Endothelial cell of umbilical vein (primary cell): ENCODE measurements around the gene JARID2. TPM values are rescaled to one million over a fixed set of nuclear protein-coding genes. Genes with fewer than 3 reads are reported as not detected.

Experiments used
- BruUV-seq: library from RNA; stranded (reverse); fragments of 400-500 nt; replicated peaks from 2 replicates; lab custom pipeline; 2021; lab: Mats Ljungman, UMichigan
- CTCF ChIA-PET: fragments of 300-600, 350-600 bp; sonication (Branson Sonifier 250); formaldehyde crosslinking; loops from one replicate; lab custom pipeline; 2021; ENCODE audit warnings: antibody characterized with exemption, inconsistent platforms; lab: Charles Lee
- POLR2A ChIA-PET: fragments of 300-600, 350-600 bp; sonication (Branson Sonifier 250); formaldehyde crosslinking; loops from one replicate; lab custom pipeline; 2021; ENCODE audit warnings: antibody characterized with exemption, inconsistent platforms; lab: Charles Lee
- DNase-seq: peaks from one replicate; pipeline ENCODE4 v3.0.0-alpha.2; 2011; ENCODE audit warnings: low read depth, low spot score
- FAIRE-seq: peaks from 2 replicates; lab custom pipeline; 2011; peaks lifted over from hg19 to GRCh38; lab: Jason Lieb, UNC
- H2AFZ ChIP-seq: 2 replicates; pipeline ENCODE4 v1.6.0; 2012; ENCODE audit warnings: low read depth, low read length, control low read depth, inconsistent platforms
- H3K27ac ChIP-seq: 2 replicates; pipeline ENCODE4 v1.5.1; 2011; ENCODE audit warnings: low read depth, mild to moderate bottlenecking, control low read depth, low read length, moderate library complexity; ENCODE audit not compliant: insufficient read depth
- H3K27me3 ChIP-seq, 2 experiments: 2 replicates each; pipeline versions ENCODE4 v1.6.0 to v1.6.1; 2011; ENCODE audit warnings: low read length in 2 of 2, mixed read lengths in 1 of 2; ENCODE audit not compliant: control insufficient read depth in 2 of 2, insufficient read depth in 2 of 2
- H3K36me3 ChIP-seq, 2 experiments: 2 replicates in 1 of 2; 3 replicates in 1 of 2; pipeline ENCODE4 v1.5.1; 2011; ENCODE audit warnings: low read length in 2 of 2, mild to moderate bottlenecking in 1 of 2, moderate library complexity in 1 of 2; ENCODE audit not compliant: control insufficient read depth in 2 of 2, insufficient read depth in 2 of 2; ENCODE audit errors: extremely low read depth in 1 of 2
- H3K4me1 ChIP-seq: 3 replicates; pipeline ENCODE4 v1.5.1; 2011; ENCODE audit warnings: mild to moderate bottlenecking, low read length; ENCODE audit not compliant: control insufficient read depth, insufficient read depth; ENCODE audit errors: extremely low read depth
- H3K4me2 ChIP-seq: 2 replicates; pipeline ENCODE4 v1.6.1; 2011; ENCODE audit warnings: low read length, control low read depth, mixed read lengths; ENCODE audit not compliant: insufficient read depth
- H3K4me3 ChIP-seq, 3 experiments: fragments of 200-600 bp in 1 of 3; sonication (generic), shearing (Covaris generic) in 1 of 3; replicated peaks in 1 of 3; 2 replicates each; pipeline ENCODE4 v1.5.1; 2011 to 2016; ENCODE audit warnings: control low read depth in 3 of 3, low read length in 3 of 3, mild to moderate bottlenecking in 2 of 3, inconsistent platforms in 1 of 3, low read depth in 1 of 3, moderate library complexity in 1 of 3; ENCODE audit not compliant: insufficient read depth in 1 of 3
- H3K79me2 ChIP-seq: 2 replicates; pipeline ENCODE4 v1.6.0; 2012; ENCODE audit warnings: low read length, inconsistent platforms; ENCODE audit not compliant: control insufficient read depth, insufficient read depth
- H3K9ac ChIP-seq: replicated peaks from 2 replicates; pipeline ENCODE3; 2011; ENCODE audit warnings: low read length, control low read depth; ENCODE audit not compliant: insufficient read depth; ENCODE audit errors: extremely low read depth
- H3K9me1 ChIP-seq: replicated peaks from 3 replicates; pipeline ENCODE4 v1.6.0; 2011; ENCODE audit warnings: mild to moderate bottlenecking, low read length; ENCODE audit not compliant: control insufficient read depth, insufficient read depth; ENCODE audit errors: extremely low read depth
- H3K9me3 ChIP-seq: replicated peaks from 2 replicates; pipeline ENCODE4 v1.5.1; 2012; ENCODE audit warnings: low read length, inconsistent platforms; ENCODE audit not compliant: control insufficient read depth, insufficient read depth
- H4K20me1 ChIP-seq: replicated peaks from 2 replicates; pipeline ENCODE3; 2011; ENCODE audit warnings: mild to moderate bottlenecking, low read length; ENCODE audit not compliant: control insufficient read depth, insufficient read depth; ENCODE audit errors: extremely low read depth
- EZH2 ChIP-seq: IDR thresholded peaks from 2 replicates; pipeline ENCODE4 v1.6.1; 2012; ENCODE audit warnings: borderline replicate concordance, low read depth, mild to moderate bottlenecking, moderate library complexity, low read length, inconsistent platforms; ENCODE audit not compliant: severe bottlenecking
- FOS ChIP-seq: IDR thresholded peaks from 2 replicates; pipeline ENCODE4 v1.6.1; 2011; ENCODE audit warnings: mild to moderate bottlenecking, low read length, moderate library complexity, borderline replicate concordance; ENCODE audit not compliant: insufficient read depth
- GATA2 ChIP-seq: IDR thresholded peaks from 2 replicates; pipeline ENCODE4 v1.7.0; 2011; ENCODE audit warnings: low read depth, mild to moderate bottlenecking, moderate library complexity, mixed read lengths, low read length; ENCODE audit not compliant: insufficient read length, insufficient read depth
- JUN ChIP-seq: IDR thresholded peaks from 2 replicates; pipeline ENCODE4 v1.6.1; 2011; ENCODE audit warnings: borderline replicate concordance, low read depth; ENCODE audit not compliant: insufficient read length, insufficient read depth
- MYC ChIP-seq: IDR thresholded peaks from one replicate; pipeline ENCODE4 v1.6.1; 2011; ENCODE audit warnings: mild to moderate bottlenecking, low read depth, low read length
- POLR2A ChIP-seq: IDR thresholded peaks from 2 replicates; pipeline ENCODE4 v1.6.1; 2012; ENCODE audit warnings: low read depth, mild to moderate bottlenecking, control low read depth, low read length
- POLR2AphosphoS5 ChIP-seq: IDR thresholded peaks from 2 replicates; pipeline ENCODE4 v1.6.1; 2012; ENCODE audit warnings: low read depth, mild to moderate bottlenecking, control low read depth, low read length, moderate library complexity; ENCODE audit not compliant: insufficient read depth
- dilution Hi-C: fragments of 300-500 bp; cut with MboI; formaldehyde crosslinking; loops from one replicate; pipeline ENCODE4 v1.15.0; 2019; ENCODE audit warnings: low sequenced_read_pairs; ENCODE audit not compliant: extremely low pct_ligation_motif_present
- intact Hi-C: fragments of 100-400 bp; cut with micrococcal nuclease; formaldehyde crosslinking; loops from one replicate; pipeline ENCODE4 v1.10.0; 2022
- polyA plus RNA-seq, 4 experiments: library from polyadenylated mRNA; depleted of rRNA in 3 of 4; stranded (reverse) in 3 of 4; unstranded in 1 of 4; fragments of >200 nt; gene quantifications; 2 replicates each; pipeline versions ENCODE4 v1.2.1 to v1.2.3, GENCODE V29; 2011 to 2012; ENCODE audit warnings: missing spikeins in 1 of 4
- total RNA-seq: library from RNA; stranded (reverse); gene quantifications from 2 replicates; pipeline ENCODE4 v1.2.3, GENCODE V29; 2021
- TF ChIP-seq, protein P1 (sequence below): IDR thresholded peaks from 2 replicates; pipeline ENCODE4 v1.6.1; 2011; ENCODE audit not compliant: insufficient read depth, insufficient read length
- TF ChIP-seq, protein P2 (sequence below), 2 donors: IDR thresholded peaks; 1 replicate in 1 of 2; 2 replicates in 1 of 2; pipeline ENCODE4 v1.5.1; 2011; ENCODE audit warnings: low read length in 2 of 2, mild to moderate bottlenecking in 2 of 2, moderate library complexity in 2 of 2, control low read depth in 1 of 2, inconsistent platforms in 1 of 2, low read depth in 1 of 2; ENCODE audit not compliant: insufficient read depth in 1 of 2; ENCODE audit errors: extremely low read depth in 1 of 2

JARID2 gene
- total and polyA plus RNA-seq, 2 donors (not counting 3 experiments of a cell fraction or from before 2014, with no cell fraction given), result 2.9 to 10.6 TPM

GRCh38 chr6:15522856-15523529, 277.1 kb downstream of the JARID2 start:
- Histone ChIP-seq H3K9me3 (no peaks in the 10 kb centered on the region), H3K27ac (no peak overlapping the region), H3K36me3 (peaks cover 5 to 20% of the 10 kb centered on the region in 2 experiments), H4K20me1 (no peaks in the 10 kb centered on the region), H3K27me3 (no peaks in the 10 kb centered on the region), H3K4me3 (no peak overlapping the region), H2AFZ (no peak overlapping the region), H3K9ac (no peak overlapping the region), H3K4me2 (no peak overlapping the region), H3K9me1 (no peaks in the 10 kb centered on the region), H3K4me1 (no peaks in the 10 kb centered on the region), H3K79me2 (no peaks in the 10 kb centered on the region)
- intact Hi-C loops (no loop called here), dilution Hi-C loops (no loop called here)
- ChIA-PET CTCF (no interaction called here), POLR2A (no interaction called here)
- no TSS peak for BruUV-seq
- TF ChIP-seq JUN, result no peak
- TF ChIP-seq POLR2A, result no peak
- TF ChIP-seq, protein P1, sequence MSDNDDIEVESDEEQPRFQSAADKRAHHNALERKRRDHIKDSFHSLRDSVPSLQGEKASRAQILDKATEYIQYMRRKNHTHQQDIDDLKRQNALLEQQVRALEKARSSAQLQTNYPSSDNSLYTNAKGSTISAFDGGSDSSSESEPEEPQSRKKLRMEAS, result no peak
- TF ChIP-seq, protein P2, sequence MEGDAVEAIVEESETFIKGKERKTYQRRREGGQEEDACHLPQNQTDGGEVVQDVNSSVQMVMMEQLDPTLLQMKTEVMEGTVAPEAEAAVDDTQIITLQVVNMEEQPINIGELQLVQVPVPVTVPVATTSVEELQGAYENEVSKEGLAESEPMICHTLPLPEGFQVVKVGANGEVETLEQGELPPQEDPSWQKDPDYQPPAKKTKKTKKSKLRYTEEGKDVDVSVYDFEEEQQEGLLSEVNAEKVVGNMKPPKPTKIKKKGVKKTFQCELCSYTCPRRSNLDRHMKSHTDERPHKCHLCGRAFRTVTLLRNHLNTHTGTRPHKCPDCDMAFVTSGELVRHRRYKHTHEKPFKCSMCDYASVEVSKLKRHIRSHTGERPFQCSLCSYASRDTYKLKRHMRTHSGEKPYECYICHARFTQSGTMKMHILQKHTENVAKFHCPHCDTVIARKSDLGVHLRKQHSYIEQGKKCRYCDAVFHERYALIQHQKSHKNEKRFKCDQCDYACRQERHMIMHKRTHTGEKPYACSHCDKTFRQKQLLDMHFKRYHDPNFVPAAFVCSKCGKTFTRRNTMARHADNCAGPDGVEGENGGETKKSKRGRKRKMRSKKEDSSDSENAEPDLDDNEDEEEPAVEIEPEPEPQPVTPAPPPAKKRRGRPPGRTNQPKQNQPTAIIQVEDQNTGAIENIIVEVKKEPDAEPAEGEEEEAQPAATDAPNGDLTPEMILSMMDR (IDR thresholded peaks at IDR 0.05; ENCODE audit: extremely low read depth in 1 of 2, insufficient read depth in 1 of 2, low read depth in 1 of 2, low read length in 2 of 2), result no peak
- no peak for TF ChIP-seq POLR2AphosphoS5
- TF ChIP-seq EZH2, result no peak
- TF ChIP-seq MYC, result no peak
- TF ChIP-seq GATA2, result no peak
- no peak for TF ChIP-seq FOS
- FAIRE-seq (no peak), DNase-seq (no peak)
